Measurements from ENCODE around the gene KLHL8. TPM values are rescaled to one million over a fixed set of nuclear protein-coding genes. Genes with fewer than 3 reads are reported as not detected.

KLHL8 gene
- total RNA-seq, 1 experiment from 2014 or later, result 7.5 TPM

- no peaks in the 10 kb centered on the region for H3K27me3 Mint-ChIP-seq (ENCODE audit: low read depth)
- no peak for DNase-seq
- Histone ChIP-seq H3K23ac (ENCODE audit: insufficient read length, low read depth, low read length) (no peak overlapping the region), H2BK5ac (ENCODE audit: insufficient read length, low read length) (no peak overlapping the region), H2AK5ac (ENCODE audit: insufficient read length, low read length) (no peak overlapping the region), H2AFZ (ENCODE audit: low read length) (no peak overlapping the region), H2BK20ac (ENCODE audit: low read depth, low read length, poor library complexity, severe bottlenecking) (no peak overlapping the region), H3K79me2 (ENCODE audit: insufficient read depth, low read length) (no peaks in the 10 kb centered on the region), H2BK12ac (ENCODE audit: insufficient read length, low read depth, low read length) (no peak overlapping the region), H3K18ac (ENCODE audit: insufficient read length, low read depth, low read length) (no peak overlapping the region), H3K9ac (ENCODE audit: extremely low read depth, insufficient read length, low read length) (no peak overlapping the region), H4K5ac (ENCODE audit: insufficient read length, low read depth, low read length) (no peak overlapping the region), H4K91ac (ENCODE audit: insufficient read length, low read depth, low read length) (no peak overlapping the region), H2BK120ac (ENCODE audit: low read depth, low read length, poor library complexity, severe bottlenecking) (no peak overlapping the region), H3K4ac (ENCODE audit: low read depth, low read length) (no peak overlapping the region), H2BK15ac (ENCODE audit: low read depth, low read length) (no peak overlapping the region), H3T11ph (ENCODE audit: low read length) (no peak overlapping the region), H3K56ac (ENCODE audit: insufficient read length, low read depth, low read length) (no peak overlapping the region), H3K9me3 (ENCODE audit: control insufficient read depth, low read depth, low read length) (no peaks in the 10 kb centered on the region), H3K27me3 (ENCODE audit: insufficient read depth, low read length) (no peaks in the 10 kb centered on the region), H3K14ac (ENCODE audit: insufficient read depth, low read length) (no peak overlapping the region), H3K27ac (ENCODE audit: insufficient read length, low read depth, low read length) (no peak overlapping the region), H3K4me2 (ENCODE audit: insufficient read depth, insufficient read length, low read length) (no peak overlapping the region), H3K79me1 (ENCODE audit: insufficient read depth, low read depth, low read length, poor library complexity, severe bottlenecking) (no peaks in the 10 kb centered on the region), H3K4me1 (ENCODE audit: insufficient read depth, low read length) (no peaks in the 10 kb centered on the region), H4K20me1 (ENCODE audit: control insufficient read depth, insufficient read depth, insufficient read length) (no peaks in the 10 kb centered on the region), H4K8ac (replicated peaks; ENCODE audit: insufficient read length, low read depth, low read length) (no peak overlapping the region), H3K23me2 (ENCODE audit: insufficient read length, low read depth, low read length, poor library complexity, severe bottlenecking) (no peaks in the 10 kb centered on the region)
- no peaks in the 10 kb centered on the region for H3K4me1 Mint-ChIP-seq
- no CpG with 5 or more reads among the region's 8 CpGs for WGBS (ENCODE audit: extremely low coverage, insufficient read length, low lambda C conversion rate)
- no peak overlapping the region for H3K4me3 Mint-ChIP-seq
- no peak for TF ChIP-seq CTCF (conservative IDR thresholded peaks at IDR 0.05)
- no peak overlapping the region for H3K27ac Mint-ChIP-seq
- H3K9me3 Mint-ChIP-seq, result no peaks in the 10 kb centered on the region
- peaks cover 37 to 86% (median 65%) of the 10 kb centered on the region in 3 experiments; a peak in 6 of 7 replicates for H3K36me3 Mint-ChIP-seq (ENCODE audit: insufficient read depth in 1 of 3, low read depth in 3 of 3)
Measured at GRCh38 chr4:87132035-87132434, 88.4 kb downstream of the KLHL8 start.
